ENCODE measurements around the gene CACNA1A. TPM values are rescaled to one million over a fixed set of nuclear protein-coding genes. Genes with fewer than 3 reads are reported as not detected.

Gene CACNA1A
- total and polyA plus RNA-seq, 2 of the 13 experiments (the other 11 are each of a cell fraction or from before 2014, with no cell fraction given): not detected

GRCh38 chr19:13315495-13315894, 190.8 kb downstream of the CACNA1A start:
- H3K27me3 ChIP-seq (ENCODE audit: control insufficient read depth in 1 of 2, insufficient read depth in 2 of 2, low read length in 2 of 2): no peaks in the 10 kb centered on the region
- no peak for DNase-seq (ENCODE audit: low spot score)

GRCh38 chr19:13314761-13315160, 191.5 kb downstream of the CACNA1A start:
- H3K4me3 ChIP-seq (replicated peaks in 1 of 3; ENCODE audit: insufficient read depth in 1 of 3, low read depth in 2 of 3, low read length in 3 of 3): no peak overlapping the region
- H3K27ac ChIP-seq (ENCODE audit: extremely low read length, insufficient read depth, low read length): no peak overlapping the region
- FAIRE-seq: no peak
- H3K36me3 ChIP-seq (replicated peaks in 1 of 2; ENCODE audit: control insufficient read depth in 1 of 2, insufficient read depth in 2 of 2, low read length in 2 of 2): no peaks in the 10 kb centered on the region
- TF ChIP-seq ETV5 (CRISPR knock-in tag; IDR thresholded peaks at IDR 0.05; ENCODE audit: borderline replicate concordance) (no peak), ZNF746 (CRISPR knock-in tag; IDR thresholded peaks at IDR 0.05) (no peak), ZNF766 (CRISPR knock-in tag; IDR thresholded peaks at IDR 0.05; ENCODE audit: borderline replicate concordance) (no peak), ZNF274 (CRISPR knock-in tag; IDR thresholded peaks at IDR 0.05) (no peak), MEIS2 (CRISPR knock-in tag; IDR thresholded peaks at IDR 0.05) (no peak), PRDM15 (CRISPR knock-in tag; IDR thresholded peaks at IDR 0.05) (no peak), FOXP1 (IDR thresholded peaks at IDR 0.05) (no peak), FOXP1 (CRISPR knock-in tag; IDR thresholded peaks at IDR 0.05) (no peak), ZFP82 (CRISPR knock-in tag; IDR thresholded peaks at IDR 0.05; ENCODE audit: borderline replicate concordance) (no peak), TCF7L2 (IDR thresholded peaks at IDR 0.05; ENCODE audit: low read depth, low read length) (no peak)
- no peak for ATAC-seq
- no peaks in the 10 kb centered on the region for H3K27me3 ChIP-seq (ENCODE audit: control insufficient read depth in 1 of 2, insufficient read depth in 2 of 2, low read length in 2 of 2)
- H2AFZ ChIP-seq (ENCODE audit: low read length): no peak overlapping the region
- H3K4me2 ChIP-seq (ENCODE audit: low read depth, low read length): no peak overlapping the region
- 13% methylated on average over 3 of the region's 3 CpGs for WGBS (ENCODE audit: low lambda C conversion rate)
- in situ Hi-C loops (cut with HindIII; ENCODE audit: extremely low pct_ligation_motif_present, low pct_unique_long_range_greater_than_20kb) (no loop called here), intact Hi-C loops (cut with micrococcal nuclease; ENCODE audit: unreplicated experiment) (no loop called here)
- no TSS peak for BruUV-seq (replicated peaks)
- no peaks in the 10 kb centered on the region for H3K9me3 ChIP-seq (ENCODE audit: low read length)
- H3K4me1 ChIP-seq (ENCODE audit: insufficient read depth, low read length): no peaks in the 10 kb centered on the region
- no peak overlapping the region for H3K9ac ChIP-seq (ENCODE audit: insufficient read depth, low read depth, low read length)
- H3K79me2 ChIP-seq (ENCODE audit: insufficient read depth, low read length): no peaks in the 10 kb centered on the region
- CTCF ChIA-PET (ENCODE audit: low intra/inter-chr PET ratio, low total read pairs): no interaction called here
- H4K20me1 ChIP-seq (ENCODE audit: insufficient read depth, low read length): no peaks in the 10 kb centered on the region
- POLR2A ChIA-PET: no interaction called here
- no peak for DNase-seq (ENCODE audit: low spot score)

More at GRCh38 chr19:13315495-13315894, 190.8 kb downstream of the CACNA1A start:
- Histone ChIP-seq H3K4me3 (replicated peaks in 1 of 3; ENCODE audit: insufficient read depth in 1 of 3, low read depth in 2 of 3, low read length in 3 of 3) (no peak overlapping the region), H3K27ac (ENCODE audit: extremely low read length, insufficient read depth, low read length) (no peak overlapping the region), H3K4me1 (ENCODE audit: insufficient read depth, low read length) (no peaks in the 10 kb centered on the region), H3K79me2 (ENCODE audit: insufficient read depth, low read length) (no peaks in the 10 kb centered on the region), H3K9ac (ENCODE audit: insufficient read depth, low read depth, low read length) (no peak overlapping the region), H3K36me3 (replicated peaks in 1 of 2; ENCODE audit: control insufficient read depth in 1 of 2, insufficient read depth in 2 of 2, low read length in 2 of 2) (no peaks in the 10 kb centered on the region), H2AFZ (ENCODE audit: low read length) (no peak overlapping the region), H4K20me1 (ENCODE audit: insufficient read depth, low read length) (no peaks in the 10 kb centered on the region), H3K4me2 (ENCODE audit: low read depth, low read length) (no peak overlapping the region), H3K9me3 (ENCODE audit: low read length) (no peaks in the 10 kb centered on the region)
- 6% methylated on average over 4 of the region's 4 CpGs for WGBS (ENCODE audit: low lambda C conversion rate)
- ATAC-seq: no peak
- ChIA-PET CTCF (ENCODE audit: low intra/inter-chr PET ratio, low total read pairs) (no interaction called here), POLR2A (no interaction called here)
- no peak for FAIRE-seq
- no peak for TF ChIP-seq FOXP4 (CRISPR knock-in tag; IDR thresholded peaks at IDR 0.05)
- intact Hi-C loops (cut with micrococcal nuclease; ENCODE audit: unreplicated experiment) (no loop called here), in situ Hi-C loops (cut with HindIII; ENCODE audit: extremely low pct_ligation_motif_present, low pct_unique_long_range_greater_than_20kb) (no loop called here)
- no TSS peak for BruUV-seq (replicated peaks)

Measured in HepG2 (cell line).